GM21390 (cell line): Measurements from ENCODE around the gene PAK6.

Experiments used
- ATAC-seq: cut with Tn5 transposase; IDR thresholded peaks from one replicate; pipeline ENCODE4 v1.9.1; 2021; ENCODE audit not compliant: unreplicated experiment

PAK6 gene

GRCh38 chr15:40290918-40291574 lies 52.2 kb downstream of the PAK6 start:
- ATAC-seq = no peak

DNA sequence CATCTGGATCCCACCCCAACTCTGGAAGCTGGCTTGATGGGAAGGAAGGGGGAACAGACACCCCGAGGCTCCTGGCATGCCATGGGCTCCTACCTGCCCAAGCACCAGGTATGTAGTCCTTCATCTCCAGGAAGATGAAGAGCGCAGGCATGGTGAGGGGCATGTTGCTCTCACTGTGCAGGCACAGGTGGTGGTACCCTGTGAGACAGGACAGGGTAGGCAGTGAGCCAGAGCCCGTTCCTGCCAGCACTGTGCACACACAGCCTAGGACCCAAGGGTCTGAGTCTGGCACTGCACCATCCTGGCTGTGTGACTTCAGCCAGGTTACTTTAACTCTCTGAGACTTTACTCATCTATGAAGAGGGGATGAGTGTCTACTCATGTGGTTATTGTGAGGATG lies 53.4 kb downstream of the PAK6 start:
- no peak for ATAC-seq

DNA sequence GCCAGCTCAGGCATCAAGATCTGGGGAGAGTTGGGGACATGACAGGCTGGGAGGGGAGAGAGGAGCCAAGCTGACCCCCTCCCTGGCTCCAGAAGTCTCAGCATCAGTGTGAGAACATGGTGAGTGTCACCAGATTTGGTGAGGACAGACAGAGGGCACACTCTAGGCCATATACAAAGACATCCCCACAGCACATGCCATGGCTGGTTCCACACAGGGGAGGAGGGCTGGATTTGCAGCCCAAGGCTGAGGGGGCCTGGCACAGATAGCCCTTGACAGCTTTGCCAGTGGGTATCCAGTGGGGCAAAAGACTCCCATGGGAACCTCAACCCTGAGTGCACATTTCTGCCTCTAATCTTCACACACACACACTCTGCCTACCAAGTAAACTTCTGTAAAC lies 54.1 kb downstream of the PAK6 start:
- no peak for ATAC-seq

GRCh38 chr15:40293905-40294895 lies 55.3 kb downstream of the PAK6 start:
- no peak for ATAC-seq

GRCh38 chr15:40295297-40295696 lies 56.4 kb downstream of the PAK6 start:
- ATAC-seq = no peak

DNA sequence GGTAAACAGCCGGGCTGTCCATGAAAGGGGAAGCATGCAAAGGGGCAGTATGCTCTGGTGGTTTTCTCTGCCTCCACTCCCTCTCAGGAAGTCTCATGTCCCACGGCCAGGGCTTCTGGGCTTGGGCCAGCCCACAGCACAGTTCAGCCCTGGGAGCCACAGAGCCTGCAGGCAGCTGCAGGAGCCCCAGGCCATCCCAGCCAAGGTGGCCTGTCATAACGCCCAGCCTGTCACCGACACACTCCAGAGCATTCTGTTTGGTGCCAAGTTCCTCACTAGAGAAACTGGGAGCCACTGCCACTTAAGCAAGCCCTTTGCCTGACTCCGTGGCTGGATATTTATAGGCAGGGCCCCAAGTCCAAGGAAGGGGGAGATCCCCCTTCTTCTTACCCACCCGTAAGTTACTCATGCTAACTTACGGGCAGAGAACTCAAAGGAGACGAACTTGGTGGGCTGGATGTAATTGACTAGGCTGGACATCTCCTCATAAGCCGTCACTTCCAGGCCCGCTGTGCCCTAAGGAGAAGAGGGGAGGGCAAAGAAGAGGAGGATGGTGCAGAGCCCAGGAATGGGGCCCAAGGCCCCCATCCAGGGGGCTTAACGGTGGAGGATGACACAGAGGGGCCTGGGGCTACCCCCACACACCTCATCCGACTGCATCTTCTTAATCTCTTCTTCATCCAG lies 57.2 kb downstream of the PAK6 start:
- no peak for ATAC-seq

- ATAC-seq = no peak
Observed at GRCh38 chr15:40296561-40297230, 57.8 kb downstream of the PAK6 start.

- no peak for ATAC-seq
Observed at GRCh38 chr15:40297356-40297755, 58.5 kb downstream of the PAK6 start.

GRCh38 chr15:40298216-40298935 lies 59.5 kb downstream of the PAK6 start:
- no peak for ATAC-seq

GRCh38 chr15:40300367-40300766 lies 61.5 kb downstream of the PAK6 start:
- ATAC-seq = no peak

DNA sequence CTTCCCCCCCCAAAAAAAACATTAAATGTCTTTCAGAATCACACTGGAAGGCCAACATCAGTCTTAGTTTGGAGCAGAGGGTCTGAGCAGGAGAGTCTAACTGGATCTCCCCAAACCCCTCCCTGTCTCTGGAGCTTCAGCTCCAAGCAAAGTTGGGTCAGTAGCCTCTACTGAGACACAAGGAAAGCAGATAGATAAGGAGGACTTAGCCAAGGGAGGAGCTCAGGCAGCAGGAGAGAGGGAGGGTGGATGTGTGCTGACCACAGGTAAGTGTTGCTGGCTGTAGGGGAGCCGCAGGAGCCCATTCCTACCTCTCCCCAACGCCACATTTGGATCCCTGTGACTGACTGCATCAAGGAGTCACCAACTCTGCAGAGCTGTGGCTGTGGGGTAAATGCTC lies 61.9 kb downstream of the PAK6 start:
- ATAC-seq = no peak

GRCh38 chr15:40301467-40302179 lies 62.8 kb downstream of the PAK6 start:
- no peak for ATAC-seq

- no peak for ATAC-seq
Observed at GRCh38 chr15:40302288-40302886, 63.5 kb downstream of the PAK6 start.

DNA sequence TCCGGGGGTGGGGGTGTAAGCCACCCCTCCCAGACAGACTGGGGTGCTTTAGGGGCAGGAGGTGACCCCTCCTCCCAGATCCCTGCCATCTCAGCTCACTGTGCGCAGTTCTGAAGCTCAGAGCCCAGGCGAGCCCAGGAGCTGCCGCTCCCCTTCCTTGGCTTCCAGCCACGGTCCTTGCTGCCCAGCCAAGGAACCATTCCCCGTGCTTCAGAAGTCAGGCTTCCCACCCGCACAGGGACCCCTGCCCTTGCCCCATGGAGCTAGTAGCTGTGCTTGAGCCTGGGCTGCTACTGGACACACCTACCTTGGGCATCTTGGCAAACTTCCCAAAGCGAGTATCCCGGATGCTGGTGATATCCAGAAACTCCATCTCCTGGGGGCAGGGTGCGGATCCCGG lies 64.1 kb downstream of the PAK6 start:
- ATAC-seq = no peak

GRCh38 chr15:40303576-40303975 lies 64.7 kb downstream of the PAK6 start:
- no peak for ATAC-seq

DNA sequence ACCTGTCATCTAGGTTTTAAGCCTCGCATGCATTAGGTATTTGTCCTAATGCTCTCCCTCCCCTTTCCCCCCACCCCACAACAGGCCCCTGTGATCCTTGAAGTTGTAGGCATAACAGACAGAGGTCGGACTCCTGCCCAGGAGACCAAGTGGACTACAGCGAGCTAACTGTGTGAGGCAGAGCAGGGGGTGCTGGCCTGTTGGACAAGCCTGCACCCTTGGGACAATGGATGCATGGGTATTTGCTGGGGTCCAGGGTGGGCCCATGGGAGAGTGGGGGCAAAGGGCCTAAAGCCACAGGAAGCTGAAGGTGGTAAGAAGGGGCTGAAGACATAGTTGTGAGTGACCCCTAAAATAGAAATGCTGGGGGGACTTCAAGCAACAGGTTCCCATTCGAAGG lies 66.4 kb downstream of the PAK6 start:
- no peak for ATAC-seq

DNA sequence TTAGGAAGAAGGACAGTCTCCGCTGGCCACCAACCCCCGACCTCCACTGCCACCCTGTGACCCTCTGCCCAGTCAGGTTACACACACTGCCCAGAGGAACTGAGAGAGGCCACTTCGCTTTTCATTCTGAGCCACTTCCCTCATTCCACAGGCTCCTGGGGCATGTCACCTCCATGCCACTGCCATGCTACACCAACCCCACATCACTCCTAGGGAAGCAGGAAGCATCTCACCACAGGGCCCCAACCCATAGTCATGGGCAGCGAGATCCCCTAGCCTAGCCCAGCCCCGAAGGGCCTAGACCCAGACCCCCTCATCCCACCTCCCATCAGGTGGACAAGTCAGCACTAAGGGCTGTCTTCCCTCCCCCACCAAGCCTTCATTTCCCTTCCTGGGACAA lies 67.5 kb downstream of the PAK6 start:
- ATAC-seq = no peak

DNA sequence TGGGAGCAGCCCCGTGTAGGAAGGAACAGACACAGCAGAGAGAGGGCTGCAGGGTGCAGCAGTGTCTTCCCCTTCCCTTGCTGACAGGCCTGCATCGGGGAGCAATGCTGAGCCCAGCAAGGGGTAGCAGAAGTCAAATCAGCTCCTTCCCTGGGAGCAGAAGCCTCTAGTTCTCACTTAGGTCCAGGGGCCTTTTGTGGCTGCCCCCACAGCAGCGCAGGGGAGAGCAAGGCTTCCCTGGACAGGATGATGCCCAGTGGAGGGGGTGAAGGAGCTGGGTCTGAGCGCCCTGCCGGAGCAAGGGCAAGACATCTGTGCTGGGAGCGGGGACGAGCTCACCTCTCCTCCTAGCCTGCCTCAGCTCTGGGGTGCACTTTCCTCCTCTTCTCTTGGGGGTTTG lies 68.0 kb downstream of the PAK6 start:
- no peak for ATAC-seq

DNA sequence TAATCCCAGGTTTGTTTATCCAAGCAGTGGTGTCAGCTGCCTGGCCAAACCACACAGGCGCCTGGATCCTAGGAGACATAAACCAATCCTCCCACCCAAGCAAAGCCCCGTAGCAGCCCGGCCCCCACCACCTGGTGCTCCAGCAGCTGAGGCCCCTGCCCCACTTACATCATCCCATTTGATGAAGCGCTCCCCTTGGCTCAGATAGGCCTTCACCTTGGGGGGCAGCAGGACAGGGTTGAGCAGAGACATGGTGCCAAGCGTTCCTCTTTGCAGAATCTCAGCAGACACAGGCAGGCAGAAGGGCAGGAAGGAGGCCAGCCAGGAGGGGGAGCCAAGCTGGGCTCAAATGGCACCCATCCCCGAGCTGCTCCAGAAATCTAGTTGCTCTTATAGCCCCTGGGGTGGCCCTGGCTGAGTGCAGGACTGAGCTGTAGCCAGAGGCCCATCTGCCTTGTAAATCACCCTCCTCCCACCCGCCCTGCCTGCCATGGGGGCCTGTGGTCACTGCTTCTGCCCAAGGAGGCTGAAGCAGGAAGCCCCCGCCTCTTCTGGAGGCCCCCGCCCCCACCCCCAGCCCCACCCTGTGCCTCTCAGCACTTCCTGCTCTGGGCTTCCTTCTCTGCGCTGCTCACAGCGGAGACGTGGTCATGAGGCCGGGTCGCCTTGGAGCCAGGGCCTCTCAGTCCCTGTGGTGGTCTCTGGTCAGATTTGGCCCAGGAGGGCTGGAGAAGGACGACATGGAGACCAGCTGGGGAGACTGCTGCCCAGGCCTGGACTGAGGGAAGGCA lies 68.8 kb downstream of the PAK6 start, which contains the start of gene PLCB2:
PLCB2 (minus strand) TSS at position 515 of the 791 bp plus-strand sequence; CDS start at position 252, 263 bp downstream.
- peak; percentile 52 for ATAC-seq
